LNCaP clone FGC (cell line): Measurements from ENCODE around the gene ZSCAN10.

ENCODE experiments used
- DNase-seq: peaks from one replicate; pipeline ENCODE4 v3.0.0-alpha.2; 2011; ENCODE audit warnings: low read depth
- H3K4me3 ChIP-seq: 2 replicates; pipeline ENCODE4 v1.5.1; 2011; ENCODE audit warnings: mild to moderate bottlenecking, low read depth, low read length, control low read depth
- TF ChIP-seq, protein P1 (sequence below): IDR thresholded peaks from 2 replicates; pipeline ENCODE4 v1.5.1; 2012; ENCODE audit warnings: mild to moderate bottlenecking; ENCODE audit not compliant: control insufficient read depth, insufficient read depth; ENCODE audit errors: extremely low read depth

Gene ZSCAN10

DNA sequence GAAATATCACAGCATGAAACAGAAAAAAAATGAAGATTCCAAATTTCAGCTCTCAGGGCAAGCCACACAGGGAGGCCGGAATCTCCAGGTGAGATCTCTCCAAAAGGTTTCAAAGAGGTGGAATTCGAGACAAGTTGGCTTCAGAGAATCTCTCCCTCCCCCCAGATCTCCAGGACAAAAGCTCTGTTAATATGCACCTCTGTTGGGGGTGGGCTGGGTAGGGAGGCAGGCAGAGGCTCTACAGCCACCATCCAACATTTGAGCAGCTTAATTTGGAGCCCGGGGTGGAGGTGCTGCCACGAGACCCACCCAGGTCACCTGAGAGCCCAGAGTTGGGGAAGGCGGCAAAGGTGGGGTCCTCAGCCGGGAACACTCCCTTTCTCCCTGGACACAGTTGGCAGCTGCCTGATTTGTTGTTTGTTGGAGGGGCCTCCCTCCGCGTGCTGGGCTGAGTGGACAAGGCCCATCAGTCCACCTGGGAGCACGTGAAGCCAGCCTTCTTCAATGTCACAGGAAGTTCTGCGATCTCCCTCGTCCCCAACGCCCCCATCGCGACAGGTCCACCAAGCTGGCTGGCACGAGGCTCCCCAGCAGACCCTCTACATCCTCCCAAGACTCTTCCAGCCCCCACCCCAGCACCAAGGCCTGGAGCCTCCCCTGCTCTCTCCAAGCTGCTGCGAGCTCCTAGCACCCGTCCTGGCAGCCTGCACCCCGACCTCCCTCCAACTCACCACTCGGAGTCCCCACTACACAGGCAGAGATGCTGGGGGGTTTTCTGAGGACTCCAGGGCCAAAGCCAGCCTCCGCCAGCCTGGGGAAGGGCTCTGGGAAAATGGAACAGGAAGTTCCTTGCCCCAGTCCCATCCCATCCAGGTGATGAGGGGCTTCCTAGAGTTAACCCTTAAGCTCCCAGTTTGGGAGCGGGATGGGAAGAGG is at the start of gene ZSCAN10:
Gene ZSCAN10, minus strand, starts transcription at position 836 of the 936 bp plus-strand sequence. CDS start 6,357 bp downstream, outside the sequence.
- TF ChIP-seq, protein P1, sequence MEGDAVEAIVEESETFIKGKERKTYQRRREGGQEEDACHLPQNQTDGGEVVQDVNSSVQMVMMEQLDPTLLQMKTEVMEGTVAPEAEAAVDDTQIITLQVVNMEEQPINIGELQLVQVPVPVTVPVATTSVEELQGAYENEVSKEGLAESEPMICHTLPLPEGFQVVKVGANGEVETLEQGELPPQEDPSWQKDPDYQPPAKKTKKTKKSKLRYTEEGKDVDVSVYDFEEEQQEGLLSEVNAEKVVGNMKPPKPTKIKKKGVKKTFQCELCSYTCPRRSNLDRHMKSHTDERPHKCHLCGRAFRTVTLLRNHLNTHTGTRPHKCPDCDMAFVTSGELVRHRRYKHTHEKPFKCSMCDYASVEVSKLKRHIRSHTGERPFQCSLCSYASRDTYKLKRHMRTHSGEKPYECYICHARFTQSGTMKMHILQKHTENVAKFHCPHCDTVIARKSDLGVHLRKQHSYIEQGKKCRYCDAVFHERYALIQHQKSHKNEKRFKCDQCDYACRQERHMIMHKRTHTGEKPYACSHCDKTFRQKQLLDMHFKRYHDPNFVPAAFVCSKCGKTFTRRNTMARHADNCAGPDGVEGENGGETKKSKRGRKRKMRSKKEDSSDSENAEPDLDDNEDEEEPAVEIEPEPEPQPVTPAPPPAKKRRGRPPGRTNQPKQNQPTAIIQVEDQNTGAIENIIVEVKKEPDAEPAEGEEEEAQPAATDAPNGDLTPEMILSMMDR, result no peak
- peak within 1 kb of the TSS; percentile 24 for H3K4me3 ChIP-seq
- DNase-seq, result no peak

DNA sequence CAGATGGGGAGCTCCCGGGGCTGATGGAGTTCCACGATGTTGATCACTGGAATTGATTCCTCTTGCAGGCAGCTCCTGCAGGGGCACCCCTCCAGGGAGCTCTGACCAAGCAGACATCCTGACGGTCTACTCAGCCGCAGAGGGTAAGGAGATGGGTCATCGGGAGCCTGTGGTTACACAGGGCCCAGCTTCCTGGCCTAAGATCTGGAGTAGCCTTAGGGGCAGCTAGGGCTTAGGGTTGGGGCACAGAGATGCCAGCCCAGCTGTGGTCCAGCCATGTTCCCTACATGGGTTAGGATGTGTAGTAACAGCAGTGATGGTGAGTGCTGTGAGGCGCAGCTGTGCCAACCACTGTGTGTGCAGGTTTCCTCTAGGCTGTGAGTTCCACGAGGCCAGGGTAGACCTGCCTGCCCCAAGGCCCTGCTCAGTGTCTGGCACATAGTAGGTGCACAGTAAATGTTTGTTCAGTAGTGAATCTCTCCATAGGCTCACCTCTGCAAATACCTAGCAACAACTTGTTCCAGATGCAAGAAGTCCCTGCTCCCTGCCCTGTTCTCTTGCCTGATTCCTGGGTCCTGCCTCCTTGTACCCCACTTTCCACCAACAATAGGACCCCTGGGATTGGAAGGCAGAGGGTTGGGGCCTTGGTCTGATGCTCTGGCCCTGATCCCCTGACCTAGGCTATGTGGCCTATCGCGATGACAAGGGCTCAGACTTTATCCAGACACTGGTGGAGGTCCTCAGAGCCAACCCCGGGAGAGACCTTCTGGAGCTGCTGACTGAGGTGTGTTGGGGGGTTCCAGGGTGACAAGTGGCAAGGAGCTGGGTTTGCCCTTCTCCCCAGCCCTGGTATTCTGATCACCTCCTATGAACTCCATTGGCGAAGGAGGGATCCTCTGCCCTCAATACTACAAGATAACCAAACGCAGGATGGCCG is 49.4 kb upstream of the ZSCAN10 start:
- DNase-seq, result no peak

DNA sequence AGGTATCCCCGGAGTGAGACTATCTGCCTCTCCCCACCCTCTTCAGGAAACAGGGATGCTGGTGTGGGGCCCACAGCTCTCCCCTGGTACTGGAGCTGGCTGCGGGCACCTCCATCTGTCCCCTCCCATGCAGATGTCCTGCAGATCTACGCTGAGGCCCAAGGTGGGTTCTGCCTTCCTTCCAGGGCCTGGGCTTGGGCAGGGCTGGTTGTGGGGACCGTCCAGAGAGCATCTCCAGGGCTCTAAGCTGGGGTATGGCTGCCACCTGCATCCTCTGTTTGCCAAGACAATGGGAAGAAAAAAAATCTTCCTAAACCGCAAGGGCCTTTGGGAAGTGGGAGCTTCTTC is 48.6 kb upstream of the ZSCAN10 start:
- H3K4me3 ChIP-seq, result no peak overlapping the region
- TF ChIP-seq, protein P1, result no peak
- no peak for DNase-seq

More for the DNA sequence above, 49.4 kb upstream of the ZSCAN10 start:
- TF ChIP-seq, protein P1, result no peak
- no peak overlapping the region for H3K4me3 ChIP-seq

DNA sequence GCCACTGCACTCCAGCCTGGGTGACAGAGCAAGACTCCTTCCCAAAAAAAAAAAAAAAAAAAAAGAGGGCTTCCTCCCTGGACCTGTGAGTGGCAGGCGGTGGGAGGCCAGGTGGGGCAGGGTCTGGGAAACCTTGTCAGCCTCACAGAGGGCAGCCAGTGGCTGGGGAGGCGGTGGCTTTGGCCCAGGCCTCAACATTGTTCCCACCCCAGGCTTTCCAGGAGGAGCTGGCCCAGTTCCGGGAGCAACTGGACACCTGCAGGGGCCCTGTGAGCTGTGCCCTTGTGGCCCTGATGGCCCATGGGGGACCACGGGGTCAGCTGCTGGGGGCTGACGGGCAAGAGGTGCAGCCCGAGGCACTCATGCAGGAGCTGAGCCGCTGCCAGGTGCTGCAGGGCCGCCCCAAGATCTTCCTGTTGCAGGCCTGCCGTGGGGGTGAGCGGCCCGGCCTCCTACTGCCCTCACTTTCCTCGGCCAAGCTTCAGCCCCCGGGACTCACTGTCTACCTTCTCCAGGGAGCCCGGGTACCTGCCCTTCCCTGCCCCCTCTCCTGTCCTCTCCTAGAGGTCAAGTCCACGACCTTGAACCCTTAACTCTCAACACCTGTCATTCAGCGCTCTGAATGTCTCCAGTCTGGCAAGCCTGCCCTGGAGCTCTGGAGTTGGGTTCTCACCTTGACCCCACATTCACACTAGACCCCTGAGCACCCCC is 48.1 kb upstream of the ZSCAN10 start:
- no peak for DNase-seq
- H3K4me3 ChIP-seq, result no peak overlapping the region
- TF ChIP-seq, protein P1, result no peak

DNA sequence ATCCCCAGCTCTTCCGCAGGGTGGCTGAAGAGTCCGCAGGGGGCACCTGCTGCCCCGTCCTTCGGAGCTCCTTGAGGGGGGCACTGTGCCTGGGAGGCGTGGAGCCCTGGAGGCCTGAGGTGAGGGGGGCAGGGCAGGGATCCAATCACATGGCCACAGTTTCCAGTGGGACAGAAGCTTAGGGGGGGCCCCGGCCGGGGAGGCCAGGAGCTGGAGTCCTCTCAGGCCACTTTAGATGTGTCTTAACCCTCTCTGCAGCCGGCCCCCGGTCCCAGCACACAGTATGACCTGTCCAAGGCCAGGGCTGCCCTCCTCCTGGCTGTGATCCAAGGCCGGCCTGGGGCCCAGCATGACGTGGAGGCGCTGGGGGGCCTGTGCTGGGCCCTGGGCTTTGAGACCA is 46.6 kb upstream of the ZSCAN10 start:
- no peak overlapping the region for H3K4me3 ChIP-seq
- TF ChIP-seq, protein P1, result no peak
- no peak for DNase-seq

DNA sequence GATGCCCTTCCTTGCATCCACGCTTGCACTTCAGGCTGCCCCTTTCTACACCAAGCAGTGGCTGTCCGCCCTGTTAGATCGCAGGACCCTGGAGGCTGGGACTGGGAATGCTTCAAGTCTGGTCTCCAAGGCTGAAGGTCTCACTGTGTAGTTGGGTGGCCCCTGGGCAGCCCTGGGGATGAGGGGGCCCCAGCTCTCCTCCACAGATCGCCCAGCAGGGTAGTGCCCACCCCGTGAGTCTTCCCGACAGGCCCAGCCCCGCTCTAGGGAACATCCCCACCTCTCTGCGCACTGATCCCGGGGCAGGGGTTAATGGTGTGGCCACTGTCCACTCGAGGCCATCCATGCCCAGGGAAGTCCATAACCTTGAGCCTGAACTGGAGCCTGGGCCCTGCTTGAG is 46.1 kb upstream of the ZSCAN10 start:
- no peak for DNase-seq
- H3K4me3 ChIP-seq, result no peak overlapping the region
- TF ChIP-seq, protein P1, result no peak
